Neutrophil (primary cell): ENCODE data around the gene TMEM121.

Experiments used
- H3K27ac ChIP-seq: fragments of 200-600 bp; sonication (generic); 2 replicates; pipeline ENCODE4 v1.5.1; 2016; ENCODE audit warnings: mild to moderate bottlenecking, moderate library complexity
- H3K27me3 ChIP-seq: fragments of 200-600 bp; sonication (generic); 2 replicates; pipeline ENCODE4 v1.6.0; 2016; ENCODE audit warnings: mild to moderate bottlenecking
- H3K36me3 ChIP-seq: fragments of 200-600 bp; sonication (generic); 2 replicates; pipeline ENCODE4 v1.5.1; 2017
- H3K4me1 ChIP-seq, 2 experiments: fragments of 200-600 bp in 1 of 2; sonication (generic) in 1 of 2; 1 replicate in 1 of 2; 2 replicates in 1 of 2; pipeline versions ENCODE4 v1.5.1 to v1.6.1; 2013 to 2016; ENCODE audit warnings: low read depth in 1 of 2, low read length in 1 of 2, mild to moderate bottlenecking in 1 of 2, moderate library complexity in 1 of 2; ENCODE audit not compliant: control insufficient read depth in 1 of 2, insufficient read depth in 1 of 2
- H3K4me3 ChIP-seq, 2 experiments: fragments of 200-600 bp in 1 of 2; sonication (generic) in 1 of 2; 1 replicate in 1 of 2; 2 replicates in 1 of 2; pipeline ENCODE4 v1.5.1; 2013 to 2016; ENCODE audit warnings: low read depth in 1 of 2, low read length in 1 of 2, mild to moderate bottlenecking in 1 of 2, moderate library complexity in 1 of 2
- H3K9me3 ChIP-seq: fragments of 200-600 bp; sonication (generic); 2 replicates; pipeline ENCODE4 v1.5.1; 2016
- CTCF ChIP-seq: fragments of 200-600 bp; sonication (generic); IDR thresholded peaks from 2 replicates; pipeline ENCODE4 v1.5.1; 2016; ENCODE audit warnings: antibody characterized with exemption

Gene TMEM121

GRCh38 chr14:105525861-105526775 is at the start of gene TMEM121:
Gene TMEM121 (plus strand): TSS chr14:105526583. CDS start chr14:105528835, 2,252 bp downstream.
- Histone ChIP-seq H3K9me3 (no peaks in the 10 kb centered on the region), H3K36me3 (no peaks in the 10 kb centered on the region), H3K27me3 (peaks cover 94% of the 10 kb centered on the region), H3K27ac (no peak within 1 kb of the TSS), H3K4me1 (peaks cover 13 to 25% of the 10 kb centered on the region in 2 experiments), H3K4me3 (no peak within 1 kb of the TSS)
- no peak for TF ChIP-seq CTCF

GRCh38 chr14:105476831-105477659 is 49.3 kb upstream of the TMEM121 start:
- H3K27ac ChIP-seq, result no peak overlapping the region
- H3K4me3 ChIP-seq, result no peak overlapping the region
- peaks cover 19 to 32% of the 10 kb centered on the region in 2 experiments for H3K4me1 ChIP-seq

GRCh38 chr14:105477660-105478397 is 48.6 kb upstream of the TMEM121 start:
- H3K4me1 ChIP-seq, result peaks cover 23 to 34% of the 10 kb centered on the region in 2 experiments
- no peaks in the 10 kb centered on the region for H3K9me3 ChIP-seq
- H3K27me3 ChIP-seq, result peaks cover 99% of the 10 kb centered on the region
- H3K4me3 ChIP-seq, result no peak overlapping the region
- H3K27ac ChIP-seq, result no peak overlapping the region
- H3K36me3 ChIP-seq, result no peaks in the 10 kb centered on the region
- TF ChIP-seq CTCF, result no peak

More at GRCh38 chr14:105476831-105477659, 49.3 kb upstream of the TMEM121 start:
- peaks cover 99% of the 10 kb centered on the region for H3K27me3 ChIP-seq
- H3K9me3 ChIP-seq, result no peaks in the 10 kb centered on the region
- H3K36me3 ChIP-seq, result no peaks in the 10 kb centered on the region
- no peak for TF ChIP-seq CTCF

- Histone ChIP-seq H3K4me1 (peaks cover 22 to 33% of the 10 kb centered on the region in 2 experiments), H3K27me3 (peaks cover 99% of the 10 kb centered on the region), H3K27ac (no peak overlapping the region)
Measured at GRCh38 chr14:105478398-105479251, 47.8 kb upstream of the TMEM121 start.

More at GRCh38 chr14:105478398-105479251, 47.8 kb upstream of the TMEM121 start:
- no peaks in the 10 kb centered on the region for H3K36me3 ChIP-seq
- no peak overlapping the region for H3K4me3 ChIP-seq
- no peak for TF ChIP-seq CTCF
- no peaks in the 10 kb centered on the region for H3K9me3 ChIP-seq
